Measurements from ENCODE around the gene DHODH. TPM values are rescaled to one million over a fixed set of nuclear protein-coding genes. Genes with fewer than 3 reads are reported as not detected.

The DHODH gene
- total and polyA plus RNA-seq, 2 donors from 2014 or later: 8.9 to 10.7 TPM

DNA sequence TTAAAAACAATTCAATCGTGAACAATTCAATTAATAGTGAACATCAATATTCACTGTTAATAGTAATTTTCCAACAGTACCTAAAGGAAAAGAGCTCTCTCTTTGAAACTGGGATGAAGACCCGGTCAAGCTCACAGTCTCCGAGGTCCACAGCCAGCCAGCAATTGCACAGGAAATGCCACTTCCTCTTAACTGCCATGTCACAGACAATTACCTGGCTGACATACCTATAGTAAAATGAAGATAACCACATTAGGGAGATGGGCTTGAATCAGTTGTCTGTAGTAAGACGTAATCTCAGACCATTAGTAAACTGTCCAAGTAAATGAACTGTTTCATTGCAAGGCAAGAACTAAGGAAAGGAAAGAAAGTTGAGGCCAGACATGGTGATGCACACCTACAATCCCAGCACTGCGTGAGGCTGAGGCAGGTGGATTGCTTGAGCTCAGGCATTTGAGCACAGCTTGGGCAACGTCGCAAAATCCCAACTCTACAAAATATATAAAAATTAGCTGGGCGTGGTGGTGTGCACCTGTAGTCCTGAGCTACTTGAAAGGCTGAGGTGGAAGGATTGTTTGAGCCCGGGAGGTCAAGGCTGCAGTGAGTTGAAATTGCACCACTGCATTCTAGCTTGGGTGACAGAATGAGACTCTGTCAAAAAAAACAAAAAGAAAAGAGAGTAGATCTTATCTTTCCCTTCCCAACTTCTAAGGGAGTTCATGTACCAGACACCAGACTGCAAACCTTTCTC is 45.2 kb upstream of the DHODH start:
- no peaks in the 10 kb centered on the region for H3K4me1 ChIP-seq (ENCODE audit: control insufficient read depth in 2 of 3, insufficient read depth in 2 of 3, low read depth in 1 of 3, low read length in 3 of 3)
- DNase-seq (no peak), FAIRE-seq (no peak)
- H3K4me3 ChIP-seq (ENCODE audit: low read length in 3 of 3): no peak overlapping the region
- intact Hi-C loops (cut with DNase I): no loop called here
- H3K9me3 ChIP-seq (ENCODE audit: control insufficient read depth in 2 of 3, insufficient read depth in 1 of 3, low read length in 3 of 3): no peaks in the 10 kb centered on the region
- TF ChIP-seq, protein P1, sequence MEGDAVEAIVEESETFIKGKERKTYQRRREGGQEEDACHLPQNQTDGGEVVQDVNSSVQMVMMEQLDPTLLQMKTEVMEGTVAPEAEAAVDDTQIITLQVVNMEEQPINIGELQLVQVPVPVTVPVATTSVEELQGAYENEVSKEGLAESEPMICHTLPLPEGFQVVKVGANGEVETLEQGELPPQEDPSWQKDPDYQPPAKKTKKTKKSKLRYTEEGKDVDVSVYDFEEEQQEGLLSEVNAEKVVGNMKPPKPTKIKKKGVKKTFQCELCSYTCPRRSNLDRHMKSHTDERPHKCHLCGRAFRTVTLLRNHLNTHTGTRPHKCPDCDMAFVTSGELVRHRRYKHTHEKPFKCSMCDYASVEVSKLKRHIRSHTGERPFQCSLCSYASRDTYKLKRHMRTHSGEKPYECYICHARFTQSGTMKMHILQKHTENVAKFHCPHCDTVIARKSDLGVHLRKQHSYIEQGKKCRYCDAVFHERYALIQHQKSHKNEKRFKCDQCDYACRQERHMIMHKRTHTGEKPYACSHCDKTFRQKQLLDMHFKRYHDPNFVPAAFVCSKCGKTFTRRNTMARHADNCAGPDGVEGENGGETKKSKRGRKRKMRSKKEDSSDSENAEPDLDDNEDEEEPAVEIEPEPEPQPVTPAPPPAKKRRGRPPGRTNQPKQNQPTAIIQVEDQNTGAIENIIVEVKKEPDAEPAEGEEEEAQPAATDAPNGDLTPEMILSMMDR (IDR thresholded peaks at IDR 0.05; ENCODE audit: borderline replicate concordance, extremely low read depth, insufficient read depth): no peak
- no peaks in the 10 kb centered on the region for H3K27me3 ChIP-seq (ENCODE audit: control insufficient read depth, insufficient read depth, low read length)
- H3K36me3 ChIP-seq (ENCODE audit: control insufficient read depth in 2 of 3, insufficient read depth in 3 of 3, low read length in 3 of 3): no peaks in the 10 kb centered on the region
- no peak overlapping the region for H3K9ac ChIP-seq (ENCODE audit: low read length in 3 of 3)
- H3K27ac ChIP-seq (ENCODE audit: low read depth in 2 of 2, low read length in 2 of 2): no peak overlapping the region

DNA sequence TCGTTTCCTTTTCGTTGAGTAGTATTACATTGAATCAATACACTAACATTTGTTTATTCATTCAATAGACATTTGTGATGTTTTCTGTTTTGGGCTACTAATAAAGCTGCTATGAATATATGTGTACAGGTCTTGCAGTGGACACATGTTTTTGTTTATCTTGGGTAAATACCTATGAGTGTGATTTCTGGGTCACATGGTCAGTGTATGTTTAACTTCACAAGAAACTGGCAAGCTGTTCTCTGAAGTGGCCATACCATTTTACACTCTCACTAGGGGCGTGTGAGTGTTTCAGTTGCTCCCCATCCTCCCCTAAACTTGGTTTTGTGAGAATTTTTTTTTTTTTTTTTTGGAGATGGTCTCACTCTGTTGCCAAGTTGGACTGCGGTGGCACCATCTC is 43.3 kb upstream of the DHODH start:
- no peak overlapping the region for H3K9ac ChIP-seq (ENCODE audit: low read length in 3 of 3)
- H3K4me1 ChIP-seq (ENCODE audit: control insufficient read depth in 2 of 3, insufficient read depth in 2 of 3, low read depth in 1 of 3, low read length in 3 of 3): no peaks in the 10 kb centered on the region
- FAIRE-seq: no peak
- no peak overlapping the region for H3K4me3 ChIP-seq (ENCODE audit: low read length in 3 of 3)
- no peaks in the 10 kb centered on the region for H3K36me3 ChIP-seq (ENCODE audit: control insufficient read depth in 2 of 3, insufficient read depth in 3 of 3, low read length in 3 of 3)
- no peak overlapping the region for H3K27ac ChIP-seq (ENCODE audit: low read depth in 2 of 2, low read length in 2 of 2)
- intact Hi-C loops (cut with DNase I): no loop called here
- no peaks in the 10 kb centered on the region for H3K27me3 ChIP-seq (ENCODE audit: control insufficient read depth, insufficient read depth, low read length)
- no peak for DNase-seq
- H3K9me3 ChIP-seq (ENCODE audit: control insufficient read depth in 2 of 3, insufficient read depth in 1 of 3, low read length in 3 of 3): no peaks in the 10 kb centered on the region
- TF ChIP-seq, protein P1 (IDR thresholded peaks at IDR 0.05; ENCODE audit: borderline replicate concordance, extremely low read depth, insufficient read depth): no peak

DNA sequence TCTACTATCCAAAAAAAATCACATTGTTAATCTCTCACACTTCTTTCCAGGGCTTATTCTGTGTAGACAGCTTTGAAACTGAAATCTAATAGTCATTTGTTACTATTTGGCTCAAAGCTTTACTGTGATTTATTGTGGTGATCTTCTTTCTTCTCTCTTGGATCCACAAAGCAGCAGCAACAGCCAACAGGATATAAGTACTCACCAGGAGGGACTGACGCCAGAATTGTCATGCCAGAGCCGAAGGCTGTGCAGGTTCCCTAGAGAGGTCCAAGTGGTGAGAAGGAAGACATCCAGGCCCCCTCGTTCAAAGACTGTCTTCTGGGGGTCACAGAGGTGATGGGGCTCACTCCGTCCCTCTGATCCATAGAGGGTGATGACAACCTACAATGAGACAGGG is 41.6 kb upstream of the DHODH start:
- Histone ChIP-seq H3K27ac (ENCODE audit: low read depth in 2 of 2, low read length in 2 of 2) (no peak overlapping the region), H3K36me3 (ENCODE audit: control insufficient read depth in 2 of 3, insufficient read depth in 3 of 3, low read length in 3 of 3) (no peaks in the 10 kb centered on the region), H3K27me3 (ENCODE audit: control insufficient read depth, insufficient read depth, low read length) (no peaks in the 10 kb centered on the region), H3K4me3 (ENCODE audit: low read length in 3 of 3) (no peak overlapping the region), H3K4me1 (ENCODE audit: control insufficient read depth in 2 of 3, insufficient read depth in 2 of 3, low read depth in 1 of 3, low read length in 3 of 3) (no peaks in the 10 kb centered on the region), H3K9ac (ENCODE audit: low read length in 3 of 3) (no peak overlapping the region), H3K9me3 (ENCODE audit: control insufficient read depth in 2 of 3, insufficient read depth in 1 of 3, low read length in 3 of 3) (no peaks in the 10 kb centered on the region)
- TF ChIP-seq, protein P1 (IDR thresholded peaks at IDR 0.05; ENCODE audit: borderline replicate concordance, extremely low read depth, insufficient read depth): no peak
- DNase-seq (peak in 1 of 5 donors; percentile 25), FAIRE-seq (no peak)
- intact Hi-C loops (cut with DNase I): no loop called here

Measured in kidney (tissue), 14 donors.